H9 (cell line): ENCODE measurements around the gene ERC2. TPM values are rescaled to one million over a fixed set of nuclear protein-coding genes. Genes with fewer than 3 reads are reported as not detected.

Source experiments
- DNase-seq: peaks from one replicate; pipeline ENCODE4 v3.0.0-alpha.2; 2017
- H2AFZ ChIP-seq: one replicate; pipeline ENCODE4 v1.6.1; 2013; ENCODE audit warnings: mild to moderate bottlenecking, low read length, control low read depth, moderate library complexity
- H2AK5ac ChIP-seq: 2 replicates; pipeline ENCODE4 v1.6.1; 2013; ENCODE audit warnings: low read length, control low read depth, mixed read lengths; ENCODE audit not compliant: insufficient read length
- H2BK120ac ChIP-seq: one replicate; pipeline ENCODE4 v1.6.1; 2013; ENCODE audit warnings: low read depth, mild to moderate bottlenecking, low read length, control low read depth, inconsistent platforms; ENCODE audit not compliant: poor library complexity, severe bottlenecking
- H2BK12ac ChIP-seq: 2 replicates; pipeline ENCODE4 v1.6.1; 2013; ENCODE audit warnings: low read length, control low read depth, mixed read lengths, low read depth; ENCODE audit not compliant: insufficient read length
- H2BK15ac ChIP-seq: 2 replicates; pipeline ENCODE4 v1.6.1; 2013; ENCODE audit warnings: low read depth, low read length, control low read depth
- H2BK20ac ChIP-seq: one replicate; pipeline ENCODE4 v1.6.1; 2013; ENCODE audit warnings: low read depth, mild to moderate bottlenecking, low read length, control low read depth, inconsistent platforms; ENCODE audit not compliant: poor library complexity, severe bottlenecking
- H2BK5ac ChIP-seq: 2 replicates; pipeline ENCODE4 v1.6.1; 2013; ENCODE audit warnings: low read length, control low read depth, mixed read lengths; ENCODE audit not compliant: insufficient read length
- H3K14ac ChIP-seq: 2 replicates; pipeline ENCODE4 v1.6.1; 2013; ENCODE audit warnings: low read length, control low read depth; ENCODE audit not compliant: insufficient read depth
- H3K18ac ChIP-seq: 2 replicates; pipeline ENCODE4 v1.6.1; 2013; ENCODE audit warnings: low read depth, mild to moderate bottlenecking, mixed read lengths, low read length, control low read depth; ENCODE audit not compliant: insufficient read length
- H3K23ac ChIP-seq: 2 replicates; pipeline ENCODE4 v1.6.1; 2013; ENCODE audit warnings: low read length, control low read depth, mixed read lengths, low read depth; ENCODE audit not compliant: insufficient read length
- H3K23me2 ChIP-seq: 2 replicates; pipeline ENCODE4 v1.6.1; 2013; ENCODE audit warnings: low read depth, mild to moderate bottlenecking, mixed read lengths, low read length, control low read depth; ENCODE audit not compliant: insufficient read length, poor library complexity, severe bottlenecking
- H3K27ac ChIP-seq: 2 replicates; pipeline ENCODE4 v1.5.1; 2013; ENCODE audit warnings: low read length, control low read depth, mixed read lengths, low read depth; ENCODE audit not compliant: insufficient read length
- H3K27me3 ChIP-seq: 2 replicates; pipeline ENCODE4 v1.6.1; 2013; ENCODE audit warnings: low read length, control low read depth, inconsistent platforms; ENCODE audit not compliant: insufficient read depth
- H3K4ac ChIP-seq: 2 replicates; pipeline ENCODE4 v1.6.1; 2013; ENCODE audit warnings: low read depth, mild to moderate bottlenecking, control low read depth, inconsistent platforms, low read length, moderate library complexity
- H3K4me1 ChIP-seq: 2 replicates; pipeline ENCODE4 v1.6.1; 2013; ENCODE audit warnings: low read length, control low read depth, inconsistent platforms; ENCODE audit not compliant: insufficient read depth
- H3K4me2 ChIP-seq: 2 replicates; pipeline ENCODE4 v1.6.1; 2013; ENCODE audit warnings: low read length, control low read depth, mixed read lengths; ENCODE audit not compliant: insufficient read length, insufficient read depth
- H3K56ac ChIP-seq: 2 replicates; pipeline ENCODE4 v1.6.1; 2013; ENCODE audit warnings: low read depth, mild to moderate bottlenecking, mixed read lengths, low read length, control low read depth; ENCODE audit not compliant: insufficient read length
- H3K79me1 ChIP-seq: 2 replicates; pipeline ENCODE4 v1.6.1; 2013; ENCODE audit warnings: low read depth, mild to moderate bottlenecking, moderate library complexity, low read length, control low read depth, inconsistent platforms; ENCODE audit not compliant: insufficient read depth, poor library complexity, severe bottlenecking
- H3K79me2 ChIP-seq: 2 replicates; pipeline ENCODE4 v1.6.1; 2013; ENCODE audit warnings: low read length, control low read depth, inconsistent platforms; ENCODE audit not compliant: insufficient read depth
- H3K9ac ChIP-seq: 2 replicates; pipeline ENCODE4 v1.6.1; 2013; ENCODE audit warnings: low read length, control low read depth, mixed read lengths; ENCODE audit not compliant: insufficient read length; ENCODE audit errors: extremely low read depth
- H3K9me3 ChIP-seq: one replicate; pipeline ENCODE4 v1.6.1; 2013; ENCODE audit warnings: low read depth, low read length, inconsistent platforms; ENCODE audit not compliant: control insufficient read depth
- H3T11ph ChIP-seq: one replicate; pipeline ENCODE4 v1.6.1; 2013; ENCODE audit warnings: mild to moderate bottlenecking, low read length, control low read depth, inconsistent platforms
- H4K20me1 ChIP-seq: one replicate; pipeline ENCODE4 v1.6.1; 2013; ENCODE audit not compliant: control insufficient read depth, insufficient read length, insufficient read depth
- H4K5ac ChIP-seq: 2 replicates; pipeline ENCODE4 v1.6.1; 2013; ENCODE audit warnings: low read depth, mild to moderate bottlenecking, mixed read lengths, low read length, control low read depth; ENCODE audit not compliant: insufficient read length
- H4K8ac ChIP-seq: replicated peaks from 2 replicates; pipeline ENCODE4 v1.6.1; 2013; ENCODE audit warnings: low read length, control low read depth, mixed read lengths, low read depth; ENCODE audit not compliant: insufficient read length
- H4K91ac ChIP-seq: 2 replicates; pipeline ENCODE4 v1.6.1; 2013; ENCODE audit warnings: low read depth, mild to moderate bottlenecking, moderate library complexity, mixed read lengths, low read length, control low read depth; ENCODE audit not compliant: insufficient read length
- H3K27ac Mint-ChIP-seq, 3 experiments: 2 replicates in 2 of 3; 3 replicates in 1 of 3; pipeline ENCODE4 v1.8.0; 2020 to 2021; ENCODE audit warnings: mixed read lengths in 3 of 3, mild to moderate bottlenecking in 1 of 3, moderate library complexity in 1 of 3
- H3K27me3 Mint-ChIP-seq: 2 replicates; pipeline ENCODE4 v1.8.0; 2021; ENCODE audit warnings: low read depth, mild to moderate bottlenecking, moderate library complexity, mixed read lengths
- H3K36me3 Mint-ChIP-seq, 3 experiments: 2 replicates in 2 of 3; 3 replicates in 1 of 3; pipeline ENCODE4 v1.8.0; 2020 to 2021; ENCODE audit warnings: low read depth in 3 of 3, mixed read lengths in 3 of 3; ENCODE audit not compliant: insufficient read depth in 1 of 3
- H3K4me1 Mint-ChIP-seq, 2 experiments: 2 replicates each; pipeline ENCODE4 v1.8.0; 2020; ENCODE audit warnings: mixed read lengths in 2 of 2
- H3K4me3 Mint-ChIP-seq, 2 experiments: 2 replicates in 1 of 2; 3 replicates in 1 of 2; pipeline ENCODE4 v1.8.0; 2020 to 2021; ENCODE audit warnings: mild to moderate bottlenecking in 2 of 2, mixed read lengths in 2 of 2, moderate library complexity in 1 of 2
- H3K9me3 Mint-ChIP-seq, 2 experiments: 2 replicates in 1 of 2; 3 replicates in 1 of 2; pipeline ENCODE4 v1.8.0; 2020; ENCODE audit warnings: mild to moderate bottlenecking in 2 of 2, mixed read lengths in 2 of 2, moderate library complexity in 1 of 2
- CTCF ChIP-seq: fragments of 200-600 bp; sonication (generic); conservative IDR thresholded peaks from 3 replicates; pipeline ENCODE4 v1.8.0; 2021; ENCODE audit warnings: antibody characterized with exemption, mild to moderate bottlenecking
- WGBS: extraction: QIAGEN DNeasy Blood & Tissue Kit; methylation state at CpG from one replicate; pipeline ENCODE4 v1.1.7; 2013; ENCODE audit warnings: missing lambda C conversion rate, low lambda C conversion rate, mixed read lengths; ENCODE audit not compliant: insufficient read length; ENCODE audit errors: extremely low coverage; 5-methylcytosine and 5-hydroxymethylcytosine counted together
- total RNA-seq: library from RNA; stranded (reverse); gene quantifications from 2 replicates; pipeline ENCODE4 v1.2.1, GENCODE V29; 2021

The ERC2 gene
- total RNA-seq, 1 experiment from 2014 or later = 15.4 TPM

GRCh38 chr3:55870594-55870993 is 597.7 kb downstream of the ERC2 start:
- Histone ChIP-seq H3K18ac (no peak overlapping the region), H4K8ac (no peak overlapping the region), H3K27me3 (no peaks in the 10 kb centered on the region)

More at GRCh38 chr3:55870594-55870993, 597.7 kb downstream of the ERC2 start:
- H3K27ac ChIP-seq = no peak overlapping the region
- no peak overlapping the region for H3K14ac ChIP-seq
- H3T11ph ChIP-seq = no peak overlapping the region
- H2AK5ac ChIP-seq = no peak overlapping the region
- TF ChIP-seq CTCF = no peak
- H3K36me3 Mint-ChIP-seq = no peaks in the 10 kb centered on the region
- no peak overlapping the region for H3K9ac ChIP-seq
- H3K4ac ChIP-seq = no peak overlapping the region
- no peak overlapping the region for H2BK120ac ChIP-seq
- no peak overlapping the region for H2BK12ac ChIP-seq
- H4K20me1 ChIP-seq = no peaks in the 10 kb centered on the region
- no peak overlapping the region for H3K56ac ChIP-seq
- H2BK15ac ChIP-seq = no peak overlapping the region
- peak overlapping the region in 1 of 3 experiments; percentile 44; a peak in 1 of 7 replicates for H3K27ac Mint-ChIP-seq
- H3K79me2 ChIP-seq = no peaks in the 10 kb centered on the region
- H2BK5ac ChIP-seq = no peak overlapping the region
- H3K27me3 Mint-ChIP-seq = no peaks in the 10 kb centered on the region
- no CpG with 5 or more reads among the region's 5 CpGs for WGBS
- H3K9me3 Mint-ChIP-seq = no peaks in the 10 kb centered on the region
- H3K4me3 Mint-ChIP-seq = no peak overlapping the region
- H3K4me2 ChIP-seq = no peak overlapping the region
- no peaks in the 10 kb centered on the region for H3K23me2 ChIP-seq
- no peak overlapping the region for H2BK20ac ChIP-seq
- H3K23ac ChIP-seq = no peak overlapping the region
- H3K79me1 ChIP-seq = no peaks in the 10 kb centered on the region
- H4K5ac ChIP-seq = no peak overlapping the region
- no peak overlapping the region for H2AFZ ChIP-seq
- 0 out of 4 replicates have a peak, but pooled peaks cover 0 to 3% of the 10 kb centered on the region in 2 experiments for H3K4me1 Mint-ChIP-seq
- no peaks in the 10 kb centered on the region for H3K4me1 ChIP-seq
- no peak overlapping the region for H4K91ac ChIP-seq
- no peak for DNase-seq
- H3K9me3 ChIP-seq = no peaks in the 10 kb centered on the region
